ENCODE results near the gene SLC7A6OS. TPM values are rescaled to one million over a fixed set of nuclear protein-coding genes. Genes with fewer than 3 reads are reported as not detected.

SLC7A6OS gene
- total RNA-seq, 1 donor from 2014 or later = 14.4 TPM

DNA sequence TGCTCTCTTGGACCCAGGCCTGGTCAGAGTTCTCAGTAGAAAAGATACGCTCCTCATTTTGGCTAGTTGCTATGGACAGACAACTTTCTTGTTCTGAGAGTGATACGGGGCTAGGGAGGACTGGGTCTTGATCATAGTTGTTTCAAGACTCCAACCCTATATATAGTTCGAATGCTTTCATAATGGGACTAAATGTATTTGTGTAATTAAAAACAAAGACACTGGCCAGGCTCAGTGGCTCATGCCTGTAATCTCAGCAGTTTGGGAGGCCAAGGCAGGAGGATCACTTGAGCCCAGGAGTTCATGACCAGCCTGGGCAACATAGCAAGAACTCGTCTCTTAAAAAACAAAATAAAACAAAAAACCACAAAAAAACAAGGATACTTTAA is 28.7 kb downstream of the SLC7A6OS start:
- Histone ChIP-seq H3K27ac (no peak overlapping the region), H3K27me3 (no peaks in the 10 kb centered on the region), H3K36me3 (peaks cover 17 to 37% of the 10 kb centered on the region in 2 donors), H3K4me1 (peaks cover 5 to 10% of the 10 kb centered on the region in 2 donors), H3K4me3 (no peak overlapping the region), H3K9me3 (no peaks in the 10 kb centered on the region)
- TF ChIP-seq, protein P1, sequence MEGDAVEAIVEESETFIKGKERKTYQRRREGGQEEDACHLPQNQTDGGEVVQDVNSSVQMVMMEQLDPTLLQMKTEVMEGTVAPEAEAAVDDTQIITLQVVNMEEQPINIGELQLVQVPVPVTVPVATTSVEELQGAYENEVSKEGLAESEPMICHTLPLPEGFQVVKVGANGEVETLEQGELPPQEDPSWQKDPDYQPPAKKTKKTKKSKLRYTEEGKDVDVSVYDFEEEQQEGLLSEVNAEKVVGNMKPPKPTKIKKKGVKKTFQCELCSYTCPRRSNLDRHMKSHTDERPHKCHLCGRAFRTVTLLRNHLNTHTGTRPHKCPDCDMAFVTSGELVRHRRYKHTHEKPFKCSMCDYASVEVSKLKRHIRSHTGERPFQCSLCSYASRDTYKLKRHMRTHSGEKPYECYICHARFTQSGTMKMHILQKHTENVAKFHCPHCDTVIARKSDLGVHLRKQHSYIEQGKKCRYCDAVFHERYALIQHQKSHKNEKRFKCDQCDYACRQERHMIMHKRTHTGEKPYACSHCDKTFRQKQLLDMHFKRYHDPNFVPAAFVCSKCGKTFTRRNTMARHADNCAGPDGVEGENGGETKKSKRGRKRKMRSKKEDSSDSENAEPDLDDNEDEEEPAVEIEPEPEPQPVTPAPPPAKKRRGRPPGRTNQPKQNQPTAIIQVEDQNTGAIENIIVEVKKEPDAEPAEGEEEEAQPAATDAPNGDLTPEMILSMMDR (IDR thresholded peaks at IDR 0.05) = no peak
- intact Hi-C loops (cut with DNase I) = no loop called here
- DNase-seq (ENCODE audit: low spot score in 2 of 2) = no peak

DNA sequence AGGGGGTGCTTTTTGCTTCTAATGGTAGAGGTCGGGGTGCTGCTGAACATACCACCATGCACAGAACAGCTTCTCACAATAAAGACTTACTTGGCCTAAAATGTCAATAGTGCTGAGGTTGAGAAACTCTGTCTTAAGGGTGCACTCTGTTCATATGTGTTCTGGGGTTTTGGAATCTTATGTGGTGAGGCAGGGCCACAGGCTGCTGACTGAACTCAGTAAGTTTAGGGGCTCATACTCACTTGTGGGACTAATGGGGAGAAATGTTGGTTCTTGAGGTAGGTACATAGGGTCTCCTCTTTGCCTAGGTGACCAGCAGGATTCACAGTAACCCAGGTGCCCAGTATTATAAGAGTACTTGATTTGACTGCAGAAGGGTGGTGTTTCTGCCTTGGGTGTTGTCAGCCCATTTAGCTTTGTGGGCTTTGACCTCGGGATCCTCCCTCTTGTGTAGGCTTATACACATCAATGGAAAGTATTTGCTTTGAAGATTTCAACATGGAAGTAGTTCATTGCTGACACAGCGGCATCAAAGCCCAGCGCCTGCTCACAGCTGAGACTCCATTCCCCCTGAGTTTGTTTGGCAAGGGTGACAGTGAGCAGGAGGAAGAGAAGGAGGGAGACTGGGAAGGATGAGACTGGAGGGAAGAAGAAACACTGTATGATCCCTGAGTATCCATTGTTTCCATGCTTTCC is 29.2 kb downstream of the SLC7A6OS start:
- TF ChIP-seq, protein P1 (IDR thresholded peaks at IDR 0.05) = no peak
- Histone ChIP-seq H3K36me3 (peaks cover 17 to 32% of the 10 kb centered on the region in 2 donors), H3K4me1 (peaks cover 10 to 11% of the 10 kb centered on the region in 2 donors), H3K9me3 (no peaks in the 10 kb centered on the region), H3K4me3 (no peak overlapping the region), H3K27me3 (no peaks in the 10 kb centered on the region), H3K27ac (no peak overlapping the region)
- DNase-seq (ENCODE audit: low spot score in 2 of 2) = no peak
- intact Hi-C loops (cut with DNase I) = no loop called here

DNA sequence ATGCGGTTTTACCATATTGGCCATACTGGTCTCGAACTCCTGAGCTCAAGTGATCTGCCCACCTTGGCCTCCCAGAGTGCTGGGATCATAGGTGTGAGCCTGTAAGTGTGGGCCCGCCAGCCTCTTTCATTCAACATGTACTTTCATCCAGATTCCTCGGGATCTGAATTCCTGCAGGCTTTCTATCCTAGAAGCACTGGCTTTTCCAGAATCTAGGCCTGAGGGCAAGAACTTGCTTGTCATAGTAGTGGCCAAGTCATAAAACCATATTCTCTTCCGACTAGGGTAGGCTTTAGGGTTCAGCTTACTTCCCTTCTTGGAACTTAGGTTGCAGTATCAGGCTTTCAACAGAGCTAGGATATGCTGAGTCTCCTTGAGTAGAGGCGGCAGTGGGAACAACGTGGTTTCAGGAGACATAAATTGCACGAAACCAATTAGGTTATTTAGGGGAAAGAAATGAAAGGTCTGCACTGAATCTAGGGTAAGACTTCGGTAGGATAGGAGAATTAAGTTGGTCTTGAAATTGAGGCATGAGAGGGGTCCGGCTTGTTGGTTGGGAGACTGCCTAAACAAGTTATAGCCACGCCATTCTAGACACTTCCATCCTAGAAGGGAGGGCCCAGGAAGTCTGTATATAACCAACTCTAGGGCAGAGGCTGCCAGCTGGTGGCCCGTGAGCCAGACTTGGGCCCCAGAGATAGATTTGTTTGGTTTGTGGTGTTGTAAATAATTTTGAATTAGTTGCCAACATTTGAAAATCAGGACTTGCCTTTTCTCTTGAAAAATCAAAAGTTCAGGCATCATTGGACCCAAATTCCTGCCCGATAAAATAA is 30.8 kb downstream of the SLC7A6OS start:
- Histone ChIP-seq H3K36me3 (peaks cover 19 to 28% of the 10 kb centered on the region in 2 donors), H3K27ac (no peak overlapping the region), H3K9me3 (no peaks in the 10 kb centered on the region), H3K4me3 (no peak overlapping the region), H3K4me1 (peaks cover 15 to 19% of the 10 kb centered on the region in 2 donors), H3K27me3 (no peaks in the 10 kb centered on the region)
- intact Hi-C loops (cut with DNase I) = no loop called here
- TF ChIP-seq, protein P1 (IDR thresholded peaks at IDR 0.05) = no peak
- no peak for DNase-seq (ENCODE audit: low spot score in 2 of 2)

DNA sequence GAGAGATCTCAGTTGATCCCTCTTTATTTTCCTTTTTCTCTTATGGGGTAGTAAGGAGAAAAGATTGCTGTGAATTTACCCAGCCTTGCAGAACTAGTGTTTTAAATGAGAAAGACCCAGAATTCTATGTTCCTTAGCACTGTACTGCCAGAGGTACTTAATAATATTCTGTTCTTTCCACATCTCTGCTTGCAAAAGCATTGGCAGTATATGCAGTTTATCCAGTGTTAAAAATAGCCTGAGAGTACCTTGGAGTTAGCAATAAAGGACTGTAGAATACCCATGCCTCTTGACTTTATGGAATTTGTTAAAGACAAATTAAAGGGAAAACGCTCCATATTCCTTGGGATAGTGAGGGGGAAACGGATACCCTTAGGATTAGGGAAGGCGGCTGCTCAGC is 34.5 kb downstream of the SLC7A6OS start:
- Histone ChIP-seq H3K4me1 (peaks cover 12 to 16% of the 10 kb centered on the region in 2 donors), H3K27ac (peak overlapping the region in 1 of 2 donors; percentile 75), H3K27me3 (no peaks in the 10 kb centered on the region), H3K4me3 (no peak overlapping the region), H3K36me3 (peaks cover 14 to 34% of the 10 kb centered on the region in 2 donors), H3K9me3 (no peaks in the 10 kb centered on the region)
- intact Hi-C loops (cut with DNase I) = no loop called here
- TF ChIP-seq, protein P1 (IDR thresholded peaks at IDR 0.05) = no peak
- DNase-seq (ENCODE audit: low spot score in 2 of 2) = no peak

DNA sequence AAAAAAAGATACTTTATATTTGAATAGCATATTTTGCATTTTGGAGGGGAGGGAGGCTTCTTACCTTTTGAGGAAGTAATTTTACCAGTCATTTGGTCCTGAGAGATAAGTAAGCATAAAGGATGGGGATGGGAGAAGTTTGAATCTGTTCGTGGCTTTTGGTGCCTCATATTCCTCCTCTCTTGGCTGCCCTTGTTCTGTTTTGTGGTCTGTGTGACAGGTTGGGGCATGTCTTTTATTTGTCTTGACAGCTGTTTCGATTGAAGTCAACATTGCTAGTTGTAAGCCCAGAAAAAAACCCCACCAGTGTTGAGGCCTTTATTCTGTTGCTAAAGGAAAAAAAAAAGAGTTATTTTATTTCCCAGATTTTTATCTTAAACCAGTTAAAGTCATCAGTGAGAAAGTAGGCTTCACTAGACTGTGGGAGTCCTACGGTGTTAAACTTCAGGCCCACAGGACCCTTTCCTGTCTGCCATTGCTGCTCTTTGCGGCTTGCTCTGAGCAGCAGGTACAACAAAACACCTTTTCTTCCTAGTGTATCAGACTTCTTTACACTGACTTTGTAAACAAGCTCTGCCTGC is 35.0 kb downstream of the SLC7A6OS start:
- TF ChIP-seq, protein P1 (IDR thresholded peaks at IDR 0.05) = no peak
- Histone ChIP-seq H3K4me1 (peaks cover 12 to 16% of the 10 kb centered on the region in 2 donors), H3K27me3 (no peaks in the 10 kb centered on the region), H3K27ac (peak overlapping the region; percentile 46 to 75), H3K4me3 (no peak overlapping the region), H3K9me3 (no peaks in the 10 kb centered on the region), H3K36me3 (peaks cover 14 to 34% of the 10 kb centered on the region in 2 donors)
- no peak for DNase-seq (ENCODE audit: low spot score in 2 of 2)
- intact Hi-C loops (cut with DNase I) = no loop called here

Measured in ascending aorta (tissue), 2 donors.